Spleen (tissue), 11 donors: ENCODE measurements around the gene XYLT1. TPM values are rescaled to one million over a fixed set of nuclear protein-coding genes. Genes with fewer than 3 reads are reported as not detected.

Source experiments
- DNase-seq: peaks from one replicate; pipeline ENCODE4 v3.0.0-alpha.2; 2020
- H3K27ac ChIP-seq, 8 donors: fragments of 200-600 bp; sonication (generic) in 7 of 8; 1 replicate in 4 of 8; 2 replicates in 4 of 8; pipeline versions ENCODE4 v1.5.0 to v1.8.0; 2016 to 2021; ENCODE audit warnings: inconsistent platforms in 4 of 8, mild to moderate bottlenecking in 4 of 8, moderate library complexity in 1 of 8
- H3K27me3 ChIP-seq, 7 donors: fragments of 200-600 bp; sonication (generic) in 6 of 7; replicated peaks in 1 of 7; 1 replicate in 4 of 7; 2 replicates in 3 of 7; pipeline versions ENCODE4 v1.5.0 to v1.8.0; 2016 to 2021; ENCODE audit warnings: inconsistent platforms in 3 of 7, mild to moderate bottlenecking in 1 of 7
- H3K36me3 ChIP-seq, 6 donors: fragments of 200-600 bp; sonication (generic) in 5 of 6; 1 replicate in 4 of 6; 2 replicates in 2 of 6; pipeline versions ENCODE4 v1.5.0 to v1.8.0; 2016 to 2021; ENCODE audit warnings: inconsistent platforms in 2 of 6
- H3K4me1 ChIP-seq, 6 donors: fragments of 200-600 bp; sonication (generic) in 5 of 6; 1 replicate in 3 of 6; 2 replicates in 3 of 6; pipeline versions ENCODE4 v1.5.0 to v1.8.0; 2016 to 2021; ENCODE audit warnings: inconsistent platforms in 3 of 6
- H3K4me3 ChIP-seq, 8 donors: fragments of 200-600 bp; sonication (generic) in 7 of 8; 1 replicate in 4 of 8; 2 replicates in 4 of 8; pipeline versions ENCODE4 v1.5.0 to v1.8.0; 2016 to 2021; ENCODE audit warnings: inconsistent platforms in 4 of 8, mild to moderate bottlenecking in 4 of 8, moderate library complexity in 2 of 8
- H3K9me3 ChIP-seq, 8 donors: fragments of 200-600 bp; sonication (generic) in 7 of 8; 1 replicate in 4 of 8; 2 replicates in 4 of 8; pipeline versions ENCODE4 v1.5.0 to v1.8.0; 2016 to 2021; ENCODE audit warnings: inconsistent platforms in 4 of 8
- POLR2A ChIP-seq, 3 donors: fragments of 450-650 bp; IDR thresholded peaks; one replicate each; pipeline ENCODE4 v1.5.1; 2017; ENCODE audit warnings: antibody characterized with exemption in 3 of 3, mild to moderate bottlenecking in 1 of 3
- POLR2AphosphoS5 ChIP-seq, 3 donors: sonication (generic); formaldehyde crosslinking; IDR thresholded peaks; one replicate each; pipeline ENCODE4 v1.5.1; 2017; ENCODE audit warnings: antibody characterized with exemption in 3 of 3
- WGBS, 5 donors: extraction: QIAGEN DNeasy Blood & Tissue Kit in 3 of 5; methylation state at CpG; one replicate each; pipeline versions ENCODE4 v1.1.5 to v1.1.7; 2013 to 2018; 5-methylcytosine and 5-hydroxymethylcytosine counted together
- intact Hi-C: fragments of 100-400 bp; cut with DNase I; formaldehyde crosslinking; loops from one replicate; pipeline ENCODE4 v1.15.0; 2023; ENCODE audit warnings: low total_unique reads
- polyA plus RNA-seq, 3 donors: library from polyadenylated mRNA; stranded (reverse); fragments of 200-250 nt; gene quantifications; one replicate each; pipeline ENCODE4 v1.2.1, GENCODE V29; 2013
- total RNA-seq, 7 donors: library from RNA; depleted of rRNA in 3 of 7; stranded (reverse); fragments of >200 nt in 3 of 7; fragmentation: NEBNext Ultra II Directional in 4 of 7; extraction: Animal tissue kit (Norgen Biotek cat#: 25700) in 4 of 7; gene quantifications; one replicate each; pipeline versions ENCODE4 v1.1.0 to v1.2.1, GENCODE V29; 2016 to 2021
- TF ChIP-seq, protein P1 (sequence below), 11 experiments: fragments of 200-600 bp in 7 of 11; fragments of 450-650 bp in 4 of 11; sonication (generic) in 4 of 11; IDR thresholded peaks in 8 of 11; conservative IDR thresholded peaks in 3 of 11; 1 replicate in 7 of 11; 2 replicates in 4 of 11; pipeline versions ENCODE4 v1.4.0 to v1.8.0; 2016 to 2021; ENCODE audit warnings: antibody characterized with exemption in 11 of 11, inconsistent platforms in 4 of 11, mild to moderate bottlenecking in 1 of 11
- donor health status: healthy with polysubstance abuse.
- donor health status: DM: no; HTN: no; CAD: no; lungs with moderate emphysema.
- donor health status: DM: no; HTN: no; CAD: no.
- donor health status: Bipolar disorder and iron deficiency.
- donor health status: healthy.
- donor health status: DM: no; HTN: no; CAD: no.
- donor health status: DM: yes; HTN: yes; CAD: no.

XYLT1 gene
- total and polyA plus RNA-seq, 10 donors, result 2.1 to 40.7 (median 23.5) TPM

DNA sequence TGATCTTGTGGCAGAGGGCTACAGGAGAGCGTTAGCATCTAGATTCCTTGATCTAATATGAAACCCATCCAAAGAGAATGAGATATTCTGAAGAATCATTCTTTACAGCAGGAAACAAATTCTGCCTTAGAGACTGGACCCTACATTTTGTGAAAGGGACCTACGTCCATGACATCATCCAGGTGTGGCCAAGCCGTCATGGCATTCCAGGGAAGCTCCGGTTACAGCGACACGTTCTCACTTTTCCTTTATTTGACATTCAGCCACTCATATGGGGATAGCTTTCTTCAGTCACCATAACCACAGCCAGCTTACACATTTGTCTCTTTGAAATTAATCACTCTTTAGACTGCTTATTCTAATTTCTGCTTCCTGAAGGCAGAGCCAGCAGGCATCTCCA, 408.1 kb downstream of the XYLT1 start:
- Histone ChIP-seq H3K27ac (no peak overlapping the region), H3K27me3 (no peaks in the 10 kb centered on the region), H3K36me3 (no peaks in the 10 kb centered on the region), H3K4me1 (peaks cover 0 to 4% (median 0%) of the 10 kb centered on the region in 6 donors), H3K9me3 (no peaks in the 10 kb centered on the region), H3K4me3 (no peak overlapping the region)
- WGBS, 5 donors, result 86 to 93% (median 88%) methylated on average over 6 of the region's 6 CpGs
- TF ChIP-seq, protein P1, sequence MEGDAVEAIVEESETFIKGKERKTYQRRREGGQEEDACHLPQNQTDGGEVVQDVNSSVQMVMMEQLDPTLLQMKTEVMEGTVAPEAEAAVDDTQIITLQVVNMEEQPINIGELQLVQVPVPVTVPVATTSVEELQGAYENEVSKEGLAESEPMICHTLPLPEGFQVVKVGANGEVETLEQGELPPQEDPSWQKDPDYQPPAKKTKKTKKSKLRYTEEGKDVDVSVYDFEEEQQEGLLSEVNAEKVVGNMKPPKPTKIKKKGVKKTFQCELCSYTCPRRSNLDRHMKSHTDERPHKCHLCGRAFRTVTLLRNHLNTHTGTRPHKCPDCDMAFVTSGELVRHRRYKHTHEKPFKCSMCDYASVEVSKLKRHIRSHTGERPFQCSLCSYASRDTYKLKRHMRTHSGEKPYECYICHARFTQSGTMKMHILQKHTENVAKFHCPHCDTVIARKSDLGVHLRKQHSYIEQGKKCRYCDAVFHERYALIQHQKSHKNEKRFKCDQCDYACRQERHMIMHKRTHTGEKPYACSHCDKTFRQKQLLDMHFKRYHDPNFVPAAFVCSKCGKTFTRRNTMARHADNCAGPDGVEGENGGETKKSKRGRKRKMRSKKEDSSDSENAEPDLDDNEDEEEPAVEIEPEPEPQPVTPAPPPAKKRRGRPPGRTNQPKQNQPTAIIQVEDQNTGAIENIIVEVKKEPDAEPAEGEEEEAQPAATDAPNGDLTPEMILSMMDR (IDR thresholded peaks at IDR 0.05 in 8 of 11, conservative IDR thresholded peaks at IDR 0.05 in 3 of 11), result no peak
- TF ChIP-seq POLR2AphosphoS5 (IDR thresholded peaks at IDR 0.05), result no peak
- TF ChIP-seq POLR2A (IDR thresholded peaks at IDR 0.05), result no peak
- no peak for DNase-seq
- intact Hi-C loops, result no loop called here

DNA sequence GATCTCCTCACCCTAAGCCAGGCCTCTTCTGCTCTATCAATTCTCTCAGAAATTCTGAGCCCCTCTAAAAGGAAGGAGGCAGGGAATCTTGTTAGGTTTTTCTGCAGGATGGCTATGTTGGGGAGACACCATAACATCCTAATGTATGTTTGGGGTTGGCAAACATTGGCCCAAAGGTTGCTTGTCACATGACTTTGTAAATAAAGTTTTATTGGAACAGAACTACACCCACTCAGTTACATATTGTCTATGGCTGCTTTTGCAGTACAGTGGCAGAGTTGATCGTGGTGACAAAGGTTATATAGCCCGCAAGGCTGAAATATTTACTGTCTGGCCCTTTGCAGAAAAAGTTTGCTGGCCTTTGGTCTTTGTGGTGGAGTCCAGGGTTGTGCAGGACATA, 409.4 kb downstream of the XYLT1 start:
- intact Hi-C loops, result no loop called here
- WGBS, 5 donors, result 87 to 97% (median 97%) methylated on average over 2 of the region's 2 CpGs
- no peaks in the 10 kb centered on the region for H3K4me1 ChIP-seq
- DNase-seq, result no peak
- no peaks in the 10 kb centered on the region for H3K27me3 ChIP-seq
- no peak overlapping the region for H3K4me3 ChIP-seq
- H3K27ac ChIP-seq, result no peak overlapping the region
- TF ChIP-seq, protein P1 (IDR thresholded peaks at IDR 0.05 in 8 of 11, conservative IDR thresholded peaks at IDR 0.05 in 3 of 11), result no peak
- TF ChIP-seq POLR2A (IDR thresholded peaks at IDR 0.05) (no peak), POLR2AphosphoS5 (IDR thresholded peaks at IDR 0.05) (no peak)
- no peaks in the 10 kb centered on the region for H3K9me3 ChIP-seq
- H3K36me3 ChIP-seq, result no peaks in the 10 kb centered on the region

DNA sequence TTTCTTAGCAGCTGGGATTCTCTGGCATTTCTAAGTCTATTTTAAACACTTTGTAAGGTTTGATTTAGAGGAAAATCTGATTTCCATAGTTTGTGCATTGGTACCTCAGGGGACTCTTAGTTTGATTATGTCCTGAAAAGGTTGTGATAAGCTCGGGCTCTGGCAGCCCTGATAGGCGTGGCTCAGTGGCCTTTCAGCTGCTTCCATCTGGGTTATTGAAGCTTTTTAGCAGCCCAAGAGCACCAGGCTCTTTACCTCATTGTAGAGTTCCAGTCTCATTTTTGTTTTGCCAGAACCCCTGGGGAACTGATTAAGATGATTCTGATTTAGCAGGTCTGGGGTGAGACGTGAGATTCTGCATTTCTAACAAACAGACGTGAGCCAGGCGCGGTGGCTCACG, 412.3 kb downstream of the XYLT1 start:
- Histone ChIP-seq H3K9me3 (no peaks in the 10 kb centered on the region), H3K4me1 (no peaks in the 10 kb centered on the region), H3K27me3 (no peaks in the 10 kb centered on the region), H3K27ac (no peak overlapping the region), H3K36me3 (no peaks in the 10 kb centered on the region), H3K4me3 (no peak overlapping the region)
- 78 to 93% (median 85%) methylated on average over 7 of the region's 7 CpGs for WGBS, 5 donors
- TF ChIP-seq, protein P1 (IDR thresholded peaks at IDR 0.05 in 8 of 11, conservative IDR thresholded peaks at IDR 0.05 in 3 of 11), result no peak
- TF ChIP-seq POLR2A (IDR thresholded peaks at IDR 0.05) (no peak), POLR2AphosphoS5 (IDR thresholded peaks at IDR 0.05) (no peak)
- intact Hi-C loops, result no loop called here
- DNase-seq, result no peak

DNA sequence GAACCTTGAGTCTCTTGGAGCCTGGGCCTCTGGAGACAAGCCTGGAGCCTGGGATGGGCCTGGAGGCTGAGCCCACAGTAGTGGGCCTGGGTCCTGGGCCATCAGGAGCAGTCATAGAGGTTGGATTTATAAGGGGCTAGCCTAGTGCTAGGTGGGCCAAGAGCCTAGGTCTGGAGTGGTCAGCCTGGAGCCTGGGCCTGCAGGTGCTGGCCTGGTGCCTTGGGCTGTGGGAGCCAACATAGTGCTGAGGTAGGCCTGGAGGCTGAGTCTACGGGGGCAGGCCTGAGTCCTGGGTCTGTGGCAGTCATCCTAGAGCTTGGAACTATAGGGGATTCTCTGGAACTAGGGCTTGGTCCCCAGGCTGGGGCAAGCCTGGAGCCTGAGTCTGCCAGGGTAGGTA, 414.1 kb downstream of the XYLT1 start:
- intact Hi-C loops, result no loop called here
- TF ChIP-seq, protein P1 (IDR thresholded peaks at IDR 0.05 in 8 of 11, conservative IDR thresholded peaks at IDR 0.05 in 3 of 11), result no peak
- no peak for TF ChIP-seq POLR2A (IDR thresholded peaks at IDR 0.05)
- no peak for DNase-seq
- 88 to 91% (median 89%) methylated on average over 1 of the region's 1 CpG; no CpG with 5 or more reads in 1 of the 5 donors for WGBS, 5 donors
- H3K27me3 ChIP-seq, result no peaks in the 10 kb centered on the region
- H3K27ac ChIP-seq, result no peak overlapping the region
- peaks cover 0 to 10% (median 0%) of the 10 kb centered on the region in 8 donors for H3K9me3 ChIP-seq
- no peaks in the 10 kb centered on the region for H3K4me1 ChIP-seq
- no peak overlapping the region for H3K4me3 ChIP-seq
- no peaks in the 10 kb centered on the region for H3K36me3 ChIP-seq
